NCI-H1105 treated with DMSO at 0.1 percent for 48 hours (cell line): ENCODE measurements around the gene TMEM81.

ENCODE experiments used
- DNase-seq: peaks from one replicate; lab custom pipeline; 2025; lab: John Stamatoyannopoulos, UW

Gene TMEM81

GRCh38 chr1:205058853-205059252, 25.4 kb downstream of the TMEM81 start:
- DNase-seq = no peak

- no peak for DNase-seq
Observed at GRCh38 chr1:205057808-205058575, 26.3 kb downstream of the TMEM81 start.

GRCh38 chr1:205056956-205057568, 27.2 kb downstream of the TMEM81 start:
- DNase-seq = no peak

GRCh38 chr1:205056188-205056611, 28.1 kb downstream of the TMEM81 start:
- no peak for DNase-seq

- no peak for DNase-seq
Observed at GRCh38 chr1:205054013-205054412, 30.2 kb downstream of the TMEM81 start.

- DNase-seq = no peak
Observed at GRCh38 chr1:205053296-205053695, 31.0 kb downstream of the TMEM81 start.

GRCh38 chr1:205052690-205053089, 31.6 kb downstream of the TMEM81 start:
- no peak for DNase-seq

GRCh38 chr1:205049479-205049878, 34.8 kb downstream of the TMEM81 start:
- no peak for DNase-seq

GRCh38 chr1:205048382-205048781, 35.9 kb downstream of the TMEM81 start:
- DNase-seq = no peak

GRCh38 chr1:205047764-205048231, 36.5 kb downstream of the TMEM81 start:
- DNase-seq = no peak

- no peak for DNase-seq
Observed at GRCh38 chr1:205046870-205047269, 37.4 kb downstream of the TMEM81 start.

GRCh38 chr1:205045146-205045545, 39.1 kb downstream of the TMEM81 start:
- no peak for DNase-seq

- no peak for DNase-seq
Observed at GRCh38 chr1:205044741-205045140, 39.5 kb downstream of the TMEM81 start.

GRCh38 chr1:205043866-205044265, 40.4 kb downstream of the TMEM81 start:
- DNase-seq = no peak

- DNase-seq = peak; percentile 81
Observed at GRCh38 chr1:205042911-205043806, 41.1 kb downstream of the TMEM81 start, which contains the start of gene CNTN2. TSS of gene CNTN2 (plus strand) at chr1:205043212. CDS start at chr1:205053186, 9,974 bp downstream.

- DNase-seq = no peak
Observed at GRCh38 chr1:205041998-205042910, 42.0 kb downstream of the TMEM81 start.

- DNase-seq = no peak
Observed at GRCh38 chr1:205041001-205041715, 43.1 kb downstream of the TMEM81 start.

- DNase-seq = no peak
Observed at GRCh38 chr1:205038132-205038786, 46.0 kb downstream of the TMEM81 start.

- no peak for DNase-seq
Observed at GRCh38 chr1:205037539-205037938, 46.7 kb downstream of the TMEM81 start.
